Astrocyte of the spinal cord (primary cell): Measurements from ENCODE around the gene CDH24.
A peak's percentile ranks its signal among the peaks of the same experiment; 100 is the strongest.

Experiments used
- DNase-seq: peaks from one replicate; pipeline ENCODE4 v3.0.0; 2011; ENCODE audit warnings: low read depth, low spot score
- H3K4me3 ChIP-seq: 2 replicates; pipeline ENCODE4 v1.5.1; 2011; ENCODE audit warnings: low read depth, mild to moderate bottlenecking, low read length, moderate library complexity
- in situ Hi-C: cut with HindIII; loops from 2 replicates; pipeline ENCODE4 v1.10.0; 2017; ENCODE audit warnings: low sequenced_read_pairs
- TF ChIP-seq, protein P1 (sequence below): IDR thresholded peaks from 2 replicates; pipeline ENCODE4 v1.5.1; 2012; ENCODE audit warnings: low read depth, mild to moderate bottlenecking, low read length, inconsistent platforms

Gene CDH24, protein sequence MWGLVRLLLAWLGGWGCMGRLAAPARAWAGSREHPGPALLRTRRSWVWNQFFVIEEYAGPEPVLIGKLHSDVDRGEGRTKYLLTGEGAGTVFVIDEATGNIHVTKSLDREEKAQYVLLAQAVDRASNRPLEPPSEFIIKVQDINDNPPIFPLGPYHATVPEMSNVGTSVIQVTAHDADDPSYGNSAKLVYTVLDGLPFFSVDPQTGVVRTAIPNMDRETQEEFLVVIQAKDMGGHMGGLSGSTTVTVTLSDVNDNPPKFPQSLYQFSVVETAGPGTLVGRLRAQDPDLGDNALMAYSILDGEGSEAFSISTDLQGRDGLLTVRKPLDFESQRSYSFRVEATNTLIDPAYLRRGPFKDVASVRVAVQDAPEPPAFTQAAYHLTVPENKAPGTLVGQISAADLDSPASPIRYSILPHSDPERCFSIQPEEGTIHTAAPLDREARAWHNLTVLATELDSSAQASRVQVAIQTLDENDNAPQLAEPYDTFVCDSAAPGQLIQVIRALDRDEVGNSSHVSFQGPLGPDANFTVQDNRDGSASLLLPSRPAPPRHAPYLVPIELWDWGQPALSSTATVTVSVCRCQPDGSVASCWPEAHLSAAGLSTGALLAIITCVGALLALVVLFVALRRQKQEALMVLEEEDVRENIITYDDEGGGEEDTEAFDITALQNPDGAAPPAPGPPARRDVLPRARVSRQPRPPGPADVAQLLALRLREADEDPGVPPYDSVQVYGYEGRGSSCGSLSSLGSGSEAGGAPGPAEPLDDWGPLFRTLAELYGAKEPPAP

DNA sequence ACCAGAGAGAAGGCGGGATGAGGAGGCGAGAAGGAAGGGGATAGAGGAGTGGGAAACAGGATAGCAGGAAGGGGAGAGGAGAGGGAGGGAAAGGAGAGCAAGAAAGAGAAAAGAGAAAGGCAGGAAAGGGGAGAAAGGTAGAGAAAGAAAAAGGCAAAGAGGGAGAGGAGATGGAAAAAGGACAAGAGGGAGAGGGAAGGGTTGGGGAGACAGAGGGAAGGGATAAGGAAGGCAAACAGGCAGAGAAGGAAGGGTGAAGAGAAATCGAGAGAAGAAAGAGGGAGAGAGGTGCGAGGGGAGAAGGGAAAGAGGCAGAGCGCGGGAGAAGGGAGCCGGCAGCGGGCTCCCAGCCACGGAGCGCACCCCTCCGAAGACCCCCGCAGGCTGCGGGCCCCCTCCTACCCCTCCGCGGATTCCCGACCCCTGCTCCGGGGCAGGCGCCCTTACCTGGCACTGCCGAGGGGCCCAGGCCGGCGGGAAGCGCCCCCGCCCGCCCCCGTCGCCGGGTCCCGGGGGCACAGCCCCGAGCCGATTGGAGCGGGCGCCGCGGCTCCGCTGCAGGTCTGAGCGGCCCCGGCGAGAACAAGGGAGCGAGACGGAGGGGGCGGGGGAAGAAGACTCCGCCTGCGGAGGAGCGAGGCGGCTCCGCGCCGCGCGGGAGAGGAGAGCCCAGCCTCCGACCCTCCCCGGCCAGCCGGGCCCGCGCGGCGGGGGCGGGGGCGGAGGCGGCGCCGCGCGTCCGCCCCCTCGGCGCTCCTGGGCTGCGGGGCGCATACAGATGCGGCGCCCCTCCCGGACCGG lies at the start of gene CDH24:
Gene CDH24 (minus strand): TSS at position 565 of the 801 bp plus-strand sequence. CDS start 1,787 bp downstream, outside the sequence.
- in situ Hi-C loops = no loop called here
- TF ChIP-seq, protein P1, sequence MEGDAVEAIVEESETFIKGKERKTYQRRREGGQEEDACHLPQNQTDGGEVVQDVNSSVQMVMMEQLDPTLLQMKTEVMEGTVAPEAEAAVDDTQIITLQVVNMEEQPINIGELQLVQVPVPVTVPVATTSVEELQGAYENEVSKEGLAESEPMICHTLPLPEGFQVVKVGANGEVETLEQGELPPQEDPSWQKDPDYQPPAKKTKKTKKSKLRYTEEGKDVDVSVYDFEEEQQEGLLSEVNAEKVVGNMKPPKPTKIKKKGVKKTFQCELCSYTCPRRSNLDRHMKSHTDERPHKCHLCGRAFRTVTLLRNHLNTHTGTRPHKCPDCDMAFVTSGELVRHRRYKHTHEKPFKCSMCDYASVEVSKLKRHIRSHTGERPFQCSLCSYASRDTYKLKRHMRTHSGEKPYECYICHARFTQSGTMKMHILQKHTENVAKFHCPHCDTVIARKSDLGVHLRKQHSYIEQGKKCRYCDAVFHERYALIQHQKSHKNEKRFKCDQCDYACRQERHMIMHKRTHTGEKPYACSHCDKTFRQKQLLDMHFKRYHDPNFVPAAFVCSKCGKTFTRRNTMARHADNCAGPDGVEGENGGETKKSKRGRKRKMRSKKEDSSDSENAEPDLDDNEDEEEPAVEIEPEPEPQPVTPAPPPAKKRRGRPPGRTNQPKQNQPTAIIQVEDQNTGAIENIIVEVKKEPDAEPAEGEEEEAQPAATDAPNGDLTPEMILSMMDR = no peak
- DNase-seq = peak; percentile 68
- H3K4me3 ChIP-seq = peak within 1 kb of the TSS; percentile 55

DNA sequence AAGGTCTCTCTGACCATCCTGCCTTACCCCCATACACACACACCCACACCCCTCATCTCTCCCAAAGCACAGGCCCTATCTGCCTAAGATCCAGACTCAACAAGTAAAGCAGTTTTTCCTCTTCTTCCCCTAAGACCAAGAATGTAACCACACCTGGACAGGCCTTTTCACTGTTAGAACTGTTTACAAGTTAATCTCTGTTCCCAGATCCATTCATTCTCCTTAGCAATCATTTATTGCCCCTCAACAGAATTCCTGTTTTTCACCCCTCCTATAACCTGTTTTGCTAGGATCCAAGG lies 49.4 kb upstream of the CDH24 start:
- in situ Hi-C loops = no loop called here
- no peak overlapping the region for H3K4me3 ChIP-seq
- TF ChIP-seq, protein P1 = no peak
- DNase-seq = no peak

DNA sequence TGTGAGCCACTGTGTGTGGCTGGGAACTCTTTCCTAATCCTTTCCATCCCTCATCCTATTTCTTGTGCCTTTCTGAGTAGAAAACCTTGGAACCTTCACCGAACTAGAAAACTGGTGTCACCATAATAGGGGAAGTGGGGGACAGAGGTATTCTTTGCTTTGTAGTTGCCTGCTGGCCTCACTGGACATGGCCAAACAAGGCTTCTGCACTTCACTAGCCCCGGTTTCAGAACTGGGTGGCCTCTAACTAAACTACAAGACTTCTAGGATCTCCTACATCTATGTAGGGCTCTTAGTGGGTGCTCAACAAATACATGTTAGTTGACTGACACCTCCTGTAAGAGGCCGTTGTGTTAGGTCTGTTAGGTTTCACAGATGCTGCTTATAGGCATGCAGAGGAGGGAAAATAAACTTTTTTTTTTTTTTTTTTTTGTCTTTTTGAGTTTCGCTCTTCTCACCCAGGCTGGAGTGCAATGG lies 48.1 kb upstream of the CDH24 start:
- in situ Hi-C loops = no loop called here
- no peak overlapping the region for H3K4me3 ChIP-seq
- TF ChIP-seq, protein P1 = no peak
- no peak for DNase-seq

DNA sequence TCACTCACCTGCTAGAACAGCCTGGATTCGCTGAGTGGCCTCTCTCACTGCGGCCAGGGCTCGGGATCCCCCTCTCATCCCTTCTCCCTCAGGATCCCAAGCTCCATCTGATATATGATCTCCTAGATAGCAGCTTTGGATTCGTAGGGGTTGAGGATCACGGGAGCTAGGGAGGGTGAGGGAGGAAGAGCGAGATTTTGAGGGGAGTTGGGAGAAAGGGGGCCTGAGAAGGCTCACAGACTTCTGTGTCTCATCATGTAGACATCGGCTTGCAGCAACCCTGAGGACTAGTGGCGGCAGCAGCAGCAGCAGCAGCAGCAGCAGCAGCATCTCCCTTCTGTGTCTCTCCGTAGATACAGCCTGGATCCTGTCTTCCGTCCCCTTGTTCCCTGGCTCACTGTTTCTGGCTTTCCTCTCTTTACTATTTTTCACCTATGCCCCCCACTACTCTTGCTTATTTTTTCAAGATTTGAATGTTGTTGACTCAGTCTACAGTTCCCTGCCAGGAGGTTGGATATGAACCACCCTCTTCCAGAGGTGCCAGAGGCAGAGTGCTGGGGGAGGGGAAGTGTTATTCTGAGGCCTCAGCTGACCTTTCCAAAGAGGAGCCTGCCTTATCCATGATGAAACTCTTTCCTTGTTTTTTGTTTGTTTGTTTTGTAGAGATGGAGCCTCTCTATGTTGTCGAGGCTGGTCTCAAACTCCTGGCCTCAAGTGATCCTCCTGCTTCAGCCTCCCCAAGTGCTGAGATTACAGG lies 47.4 kb upstream of the CDH24 start, which contains the start of gene CIROP:
Gene CIROP (minus strand): TSS at position 399 of the 757 bp plus-strand sequence. CDS start 69 bp downstream, at position 330.
- no peak within 1 kb of the TSS for H3K4me3 ChIP-seq
- DNase-seq = no peak
- in situ Hi-C loops = no loop called here
- TF ChIP-seq, protein P1 = no peak

DNA sequence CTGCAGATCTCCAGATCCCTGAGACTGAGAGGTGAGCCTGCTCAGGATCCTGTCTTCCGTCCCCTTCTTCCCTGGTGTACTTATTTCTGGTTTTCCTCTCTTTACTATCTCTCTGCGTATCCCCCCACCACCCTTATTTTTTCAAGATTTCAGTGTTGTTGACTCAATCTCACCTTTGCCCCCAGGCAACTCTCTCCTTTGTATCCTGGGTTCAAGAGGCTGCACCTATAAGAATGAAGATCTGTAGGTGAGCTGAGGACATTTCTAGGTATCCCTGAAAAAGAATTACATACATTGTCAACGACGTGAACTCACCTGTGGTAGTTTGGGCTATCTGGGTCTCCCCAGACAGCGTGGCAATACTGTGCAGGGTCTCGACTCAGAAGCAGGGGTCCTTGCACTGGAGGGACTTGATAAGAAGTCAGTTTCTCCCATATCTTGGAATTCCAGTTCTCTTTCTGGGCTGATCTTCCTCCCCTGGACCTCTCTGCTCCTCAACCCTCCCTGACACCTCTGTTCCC lies 46.8 kb upstream of the CDH24 start:
- in situ Hi-C loops = no loop called here

More for the DNA sequence above, 46.8 kb upstream of the CDH24 start:
- no peak overlapping the region for H3K4me3 ChIP-seq
- no peak for DNase-seq
- TF ChIP-seq, protein P1 = no peak
